Right lobe of liver (tissue), 4 donors: ENCODE results near the gene HINT2.

Experiments used
- POLR2A ChIP-seq: fragments of 450-650 bp; IDR thresholded peaks from one replicate; pipeline ENCODE4 v1.6.1; 2017; ENCODE audit warnings: antibody characterized with exemption, mild to moderate bottlenecking
- TF ChIP-seq, protein P1 (sequence below), 4 donors: fragments of 200-600 bp in 3 of 4; fragments of 450-650 bp in 1 of 4; IDR thresholded peaks; one replicate each; pipeline versions ENCODE4 v1.5.1 to v1.8.0; 2016 to 2022; ENCODE audit warnings: antibody characterized with exemption in 4 of 4, mild to moderate bottlenecking in 2 of 4
- donor health status: DM: no; HTN: no; CAD: no.
- donor health status: DM: no; HTN: no; CAD: no.
- donor health status: DM: no; HTN: yes; CAD: no.

DNA sequence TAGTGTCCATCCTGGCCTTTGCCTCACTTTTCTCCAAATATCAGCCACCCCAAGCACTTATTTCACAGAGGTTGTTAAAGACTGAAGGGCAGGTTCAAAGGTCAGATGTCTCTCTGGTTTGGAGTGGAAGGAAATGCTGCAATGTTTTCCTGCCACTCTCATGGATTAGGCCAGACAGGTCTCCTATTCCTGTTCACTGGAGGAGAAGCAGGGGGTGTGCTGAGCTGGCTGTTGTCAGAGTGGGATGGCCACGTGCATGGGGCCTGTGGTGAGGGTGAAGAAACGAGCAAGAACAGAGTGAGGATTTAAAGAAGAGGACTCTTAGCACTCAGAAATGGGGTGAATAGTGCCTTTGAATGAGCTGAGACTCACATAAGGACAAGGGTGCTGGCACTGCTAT is 20.9 kb upstream of the HINT2 start:
- TF ChIP-seq POLR2A = no peak
- TF ChIP-seq, protein P1, sequence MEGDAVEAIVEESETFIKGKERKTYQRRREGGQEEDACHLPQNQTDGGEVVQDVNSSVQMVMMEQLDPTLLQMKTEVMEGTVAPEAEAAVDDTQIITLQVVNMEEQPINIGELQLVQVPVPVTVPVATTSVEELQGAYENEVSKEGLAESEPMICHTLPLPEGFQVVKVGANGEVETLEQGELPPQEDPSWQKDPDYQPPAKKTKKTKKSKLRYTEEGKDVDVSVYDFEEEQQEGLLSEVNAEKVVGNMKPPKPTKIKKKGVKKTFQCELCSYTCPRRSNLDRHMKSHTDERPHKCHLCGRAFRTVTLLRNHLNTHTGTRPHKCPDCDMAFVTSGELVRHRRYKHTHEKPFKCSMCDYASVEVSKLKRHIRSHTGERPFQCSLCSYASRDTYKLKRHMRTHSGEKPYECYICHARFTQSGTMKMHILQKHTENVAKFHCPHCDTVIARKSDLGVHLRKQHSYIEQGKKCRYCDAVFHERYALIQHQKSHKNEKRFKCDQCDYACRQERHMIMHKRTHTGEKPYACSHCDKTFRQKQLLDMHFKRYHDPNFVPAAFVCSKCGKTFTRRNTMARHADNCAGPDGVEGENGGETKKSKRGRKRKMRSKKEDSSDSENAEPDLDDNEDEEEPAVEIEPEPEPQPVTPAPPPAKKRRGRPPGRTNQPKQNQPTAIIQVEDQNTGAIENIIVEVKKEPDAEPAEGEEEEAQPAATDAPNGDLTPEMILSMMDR (IDR thresholded peaks at IDR 0.05) = no peak
